Stimulated activated CD8-positive, alpha-beta memory T cell treated with anti-CD3 and anti-CD28 coated beads, Interleukin-7, amount 100 ng/mL, for 1 hour (primary cell): ENCODE results near the gene INPP4A.

ENCODE experiments used
- DNase-seq, 2 donors: peaks; one replicate each; pipeline ENCODE4 v3.0.0-alpha.2; 2020; ENCODE audit warnings: low read depth in 2 of 2

The INPP4A gene

DNA sequence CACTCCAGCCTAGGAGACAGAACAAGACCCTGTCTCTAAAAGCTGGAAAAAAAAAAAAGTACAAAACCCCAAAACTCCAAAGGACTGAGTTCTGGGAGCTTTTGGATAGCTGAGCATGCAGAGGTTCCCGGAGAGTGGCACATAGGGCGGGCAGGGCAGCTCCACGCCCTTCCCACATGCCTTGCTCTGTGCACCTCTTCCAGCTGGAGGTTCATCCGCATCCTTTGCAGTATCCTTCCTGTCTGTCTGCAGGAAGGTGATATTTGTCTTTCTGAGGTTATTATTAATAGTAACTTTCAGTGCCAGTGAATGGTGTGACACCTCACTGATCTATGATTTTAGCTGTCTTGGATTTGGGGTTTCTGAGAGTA is 70.2 kb downstream of the INPP4A start:
- no peak for DNase-seq

- DNase-seq = no peak
Measured at GRCh38 chr2:98515250-98515991, 70.8 kb downstream of the INPP4A start.

GRCh38 chr2:98516571-98516970 is 71.9 kb downstream of the INPP4A start:
- no peak for DNase-seq

DNA sequence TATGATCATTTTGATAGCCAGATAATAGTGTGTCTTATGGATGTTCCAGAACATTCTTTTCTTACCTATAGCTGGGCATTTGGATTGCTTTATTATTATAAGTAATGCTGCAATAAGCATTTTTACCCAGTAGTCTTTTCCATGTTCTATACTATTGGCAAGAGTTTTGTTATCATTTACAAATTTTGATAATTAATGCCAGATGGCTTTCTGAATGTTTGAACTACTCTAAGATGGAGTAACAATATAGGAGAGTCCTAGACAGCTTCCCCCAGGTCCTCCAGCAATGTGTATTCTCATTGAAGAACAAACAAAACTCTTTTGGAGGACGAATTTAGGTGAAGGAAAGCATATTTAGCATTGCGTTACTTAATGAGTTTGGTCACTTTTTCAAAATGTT is 73.0 kb downstream of the INPP4A start:
- DNase-seq = no peak

DNA sequence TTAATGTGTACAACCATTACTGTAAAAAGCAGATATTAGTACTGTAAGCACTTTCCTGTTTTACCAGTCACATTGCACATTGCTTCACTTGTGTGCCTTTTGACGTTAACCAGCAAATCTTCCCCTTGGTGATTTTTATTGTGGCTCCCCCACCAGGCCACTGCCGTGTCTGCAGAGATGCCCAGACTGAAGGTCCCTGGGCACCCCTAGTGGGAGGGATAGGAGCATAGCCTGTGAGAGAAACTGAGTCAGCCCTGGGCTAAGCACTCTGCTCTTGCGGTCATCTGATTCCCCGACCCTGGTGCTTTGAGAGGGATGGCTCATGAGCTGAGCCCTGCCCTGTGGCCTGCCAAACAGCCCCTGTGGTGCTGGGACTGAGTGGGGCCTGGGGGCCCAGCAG is 73.4 kb downstream of the INPP4A start:
- DNase-seq = peak; percentile 16 to 37

DNA sequence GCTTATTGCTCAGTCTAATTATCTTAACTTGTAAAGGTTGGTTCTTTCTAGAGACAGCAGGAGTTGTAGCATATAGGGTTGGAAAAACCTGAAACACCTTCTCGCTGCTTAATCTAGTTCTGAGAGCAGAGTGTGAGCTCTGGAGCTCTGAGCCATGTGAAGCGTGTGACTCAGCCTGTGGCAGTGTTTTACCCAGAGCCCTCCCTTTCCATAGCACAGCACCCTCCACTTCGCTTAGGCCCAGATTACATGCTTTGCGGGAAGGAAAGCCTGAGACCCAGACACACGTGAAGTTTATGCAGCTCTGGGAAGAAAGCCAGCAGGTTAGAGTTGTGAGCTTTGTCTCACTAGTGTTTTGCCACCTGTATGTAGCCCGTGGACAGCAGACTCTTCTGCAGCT is 74.5 kb downstream of the INPP4A start:
- DNase-seq = no peak

GRCh38 chr2:98519851-98520250 is 75.2 kb downstream of the INPP4A start:
- no peak for DNase-seq

GRCh38 chr2:98520806-98521205 is 76.1 kb downstream of the INPP4A start:
- DNase-seq = no peak

GRCh38 chr2:98521266-98521665 is 76.6 kb downstream of the INPP4A start:
- DNase-seq = no peak

DNA sequence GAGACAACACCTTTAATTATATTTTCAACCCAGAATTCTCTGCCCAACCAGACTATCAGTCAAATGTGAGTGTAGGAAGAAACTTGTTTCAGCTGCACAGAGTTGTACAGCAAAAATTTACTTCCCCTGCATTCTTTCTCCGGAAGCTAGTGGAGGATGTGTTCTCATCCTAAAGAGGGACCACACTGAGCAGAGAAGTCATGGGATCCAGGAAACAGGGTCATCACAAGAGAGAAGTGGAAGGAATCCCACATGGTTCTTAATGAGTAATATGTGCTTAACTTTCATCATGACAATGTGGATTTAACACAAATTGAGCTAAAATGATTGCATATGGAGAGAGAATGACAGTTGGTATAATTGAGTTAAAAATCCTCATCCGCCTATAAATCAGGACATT is 78.2 kb downstream of the INPP4A start:
- DNase-seq = no peak

DNA sequence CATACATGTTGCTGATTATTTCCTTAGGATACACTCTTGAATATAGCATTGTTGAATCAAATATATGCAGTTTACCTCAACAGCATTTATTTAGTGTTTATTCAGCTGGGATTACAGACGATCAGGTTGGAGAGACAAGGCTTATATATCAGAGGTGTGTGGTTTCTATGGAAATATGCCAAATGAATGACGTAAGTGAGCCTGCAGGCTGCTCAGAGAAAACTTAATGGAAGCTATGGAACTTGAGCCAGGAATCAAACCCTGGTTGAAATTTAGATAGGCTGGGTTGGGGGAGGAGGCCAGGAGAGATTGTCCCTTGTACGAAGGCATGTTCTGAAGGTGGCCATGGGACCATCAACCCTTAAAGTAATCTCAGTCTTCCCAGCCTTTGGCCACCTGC is 79.5 kb downstream of the INPP4A start:
- DNase-seq = no peak

DNA sequence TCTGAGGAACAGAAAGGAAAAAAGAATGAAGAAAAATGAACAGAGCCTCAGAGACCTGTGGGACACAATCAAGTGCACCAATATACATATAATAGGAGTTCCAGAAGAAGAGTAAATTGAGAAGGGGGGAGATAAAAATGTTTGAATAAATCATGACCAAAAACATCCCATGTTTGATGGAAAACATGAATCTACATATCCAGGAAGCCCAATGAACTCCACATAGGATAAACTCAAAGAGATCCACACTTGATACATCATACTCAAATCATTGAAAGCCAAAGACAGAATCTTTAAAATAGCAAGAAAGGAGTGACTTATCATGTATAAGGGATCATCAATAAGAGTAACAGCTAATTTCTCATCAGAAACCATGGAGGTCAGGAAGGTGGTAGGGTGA is 83.7 kb downstream of the INPP4A start:
- no peak for DNase-seq

GRCh38 chr2:98530114-98530513 is 85.5 kb downstream of the INPP4A start:
- DNase-seq = no peak

DNA sequence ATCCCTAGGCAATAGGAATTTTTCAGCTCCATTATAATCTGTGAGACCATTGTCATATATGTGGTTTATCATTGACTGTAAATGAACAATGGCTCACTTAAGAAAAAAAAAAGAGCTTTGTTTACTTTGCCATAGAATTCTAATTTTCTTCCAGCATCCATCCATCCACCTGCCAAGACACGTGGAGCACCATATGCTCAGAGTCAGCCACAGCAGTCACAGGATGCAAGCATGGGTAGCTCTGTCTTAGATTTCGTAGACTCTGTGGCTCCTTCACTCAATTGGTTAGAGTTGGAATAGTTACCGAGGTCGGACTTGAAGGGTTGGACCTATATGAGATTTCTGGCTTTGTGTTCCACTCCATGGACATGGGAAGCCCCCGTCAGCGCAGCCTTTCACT is 88.1 kb downstream of the INPP4A start:
- no peak for DNase-seq

DNA sequence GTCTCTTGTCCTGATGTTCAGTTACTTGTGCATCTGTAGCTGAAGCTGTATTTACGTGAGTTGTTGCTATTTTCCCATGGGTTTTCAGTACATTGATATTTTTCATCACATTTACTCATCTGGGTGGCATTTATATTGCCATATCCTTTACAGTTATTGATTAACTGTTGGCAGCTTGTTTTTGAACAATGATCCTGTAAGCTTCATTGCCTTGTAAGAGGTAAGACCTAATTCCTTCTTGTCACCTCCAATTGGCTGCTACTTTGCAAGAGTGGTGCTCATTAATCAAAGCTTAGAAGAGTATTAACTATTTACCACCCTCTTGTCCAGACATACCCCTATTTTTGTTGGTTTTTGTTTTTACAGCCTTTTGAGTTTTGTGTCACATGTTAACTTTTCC is 88.9 kb downstream of the INPP4A start:
- no peak for DNase-seq

GRCh38 chr2:98534761-98535160 is 90.1 kb downstream of the INPP4A start:
- no peak for DNase-seq

GRCh38 chr2:98535971-98536677 is 91.5 kb downstream of the INPP4A start:
- DNase-seq = no peak

DNA sequence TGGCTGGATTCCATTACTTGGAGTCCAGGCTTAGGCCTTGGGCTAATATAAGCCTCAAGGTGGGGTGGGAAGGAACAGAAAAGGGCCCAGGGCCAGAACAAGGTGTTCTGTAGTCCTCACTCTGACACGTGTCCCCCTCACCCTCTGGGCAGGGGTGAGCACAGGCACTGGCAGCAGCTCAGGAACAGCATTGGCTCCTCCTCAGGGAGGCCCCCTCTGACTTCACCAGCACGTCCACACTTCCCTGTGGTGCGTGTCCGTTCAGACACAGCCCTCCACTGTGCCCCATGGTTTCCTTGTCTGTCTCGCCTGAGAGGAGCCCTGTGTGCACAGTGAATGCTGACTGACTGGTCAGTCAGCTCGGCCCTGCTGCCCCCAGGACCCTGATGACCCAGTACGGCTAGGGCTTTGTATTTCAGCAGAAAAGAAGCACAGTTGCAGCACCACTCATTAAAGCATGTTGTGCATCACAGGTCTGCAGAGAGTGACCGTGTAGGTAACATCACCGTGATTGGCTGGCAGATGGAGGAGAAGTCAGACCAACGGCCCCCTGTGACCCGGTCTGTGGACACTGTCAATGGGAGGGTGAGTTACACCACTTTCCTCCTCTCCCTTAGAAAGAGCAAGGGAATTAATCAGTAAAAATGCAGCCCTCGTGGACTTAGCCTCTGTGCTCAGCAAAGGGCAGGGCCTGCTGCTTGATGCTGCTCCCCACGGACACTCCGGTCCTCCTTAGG is 92.9 kb downstream of the INPP4A start:
- no peak for DNase-seq

DNA sequence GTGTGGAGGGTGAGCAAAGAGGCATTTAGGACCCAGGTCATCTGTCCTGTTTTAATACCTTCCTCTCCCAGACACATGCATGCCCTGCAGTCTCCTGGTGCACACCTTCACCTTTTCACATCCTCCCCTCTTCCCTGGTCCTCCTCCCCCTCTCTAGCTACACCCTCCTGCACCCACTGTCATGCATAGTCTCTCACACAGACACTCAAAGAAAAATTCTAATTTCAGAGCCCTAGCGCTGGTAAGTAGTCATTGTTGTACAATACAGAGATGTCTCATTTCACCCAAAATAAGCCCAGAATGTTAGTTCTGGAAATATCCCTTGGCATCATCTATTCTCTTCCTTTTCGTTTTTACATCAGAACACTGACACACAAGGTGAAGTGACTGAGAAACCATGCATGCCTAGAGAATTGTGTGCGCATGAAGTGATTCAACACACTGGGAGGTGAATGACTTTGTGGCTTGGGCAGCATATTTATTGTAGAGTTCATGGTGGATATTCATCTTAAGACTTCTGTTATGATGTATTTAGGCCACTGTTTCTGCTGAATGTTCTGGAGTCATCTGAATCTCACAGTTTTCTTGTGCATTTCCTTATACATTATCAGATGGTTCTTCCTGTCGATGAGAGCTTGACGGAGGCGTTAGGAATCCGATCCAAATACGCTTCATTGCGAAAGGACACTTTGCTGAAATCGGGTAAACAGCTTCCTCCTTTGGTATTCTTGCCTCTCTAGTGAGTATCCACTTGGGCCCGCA is 93.8 kb downstream of the INPP4A start:
- no peak for DNase-seq

DNA sequence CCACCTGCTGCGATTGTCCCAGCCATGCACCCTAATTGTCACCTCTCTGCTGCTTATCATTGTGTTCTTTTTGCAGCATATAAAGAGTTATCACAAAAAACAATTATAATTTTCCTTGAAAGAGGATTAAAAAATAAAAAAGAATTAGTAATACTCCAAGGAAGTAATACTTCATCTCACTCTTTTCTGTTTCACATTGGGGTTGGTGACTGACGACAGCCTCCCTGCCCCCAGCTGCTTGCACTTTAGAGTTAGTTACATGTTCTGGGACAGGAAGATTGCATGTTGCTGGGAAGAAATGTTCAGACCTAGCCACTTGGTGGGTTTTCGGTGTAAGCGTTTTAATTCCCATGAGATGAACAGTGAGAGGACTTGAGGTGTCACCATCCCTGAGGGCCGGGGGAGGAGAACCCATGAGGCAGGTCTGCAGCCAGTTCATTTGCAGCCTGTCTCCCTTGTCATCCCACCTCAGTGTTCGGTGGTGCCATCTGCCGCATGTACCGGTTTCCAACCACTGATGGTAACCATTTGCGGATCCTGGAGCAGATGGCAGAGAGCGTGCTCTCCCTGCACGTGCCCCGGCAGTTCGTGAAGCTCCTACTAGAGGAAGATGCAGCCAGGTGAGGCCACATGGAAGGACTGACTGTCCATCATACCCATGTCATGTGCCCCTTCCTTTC is 94.5 kb downstream of the INPP4A start:
- DNase-seq = no peak

DNA sequence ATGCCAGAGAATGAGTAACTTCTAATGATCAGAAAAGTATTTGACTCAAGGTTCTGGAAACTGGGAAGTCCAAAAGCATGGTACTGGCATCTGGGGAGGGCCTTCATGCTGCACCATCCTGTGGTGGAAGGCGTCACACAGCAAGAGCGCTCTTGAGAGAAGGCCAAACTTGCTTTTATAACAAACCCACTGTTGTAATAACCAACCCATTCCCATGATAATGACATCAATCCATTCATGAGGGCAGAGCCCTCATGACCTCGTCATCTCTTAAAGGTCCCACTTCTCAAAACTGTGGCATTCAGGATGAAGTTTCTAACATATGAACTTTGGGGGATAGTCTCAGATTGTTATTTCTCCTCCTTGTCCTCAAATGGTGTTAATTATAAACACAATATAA is 95.9 kb downstream of the INPP4A start:
- no peak for DNase-seq

- no peak for DNase-seq
Measured at GRCh38 chr2:98541489-98541888, 96.8 kb downstream of the INPP4A start.
